HepG2 (cell line): ENCODE data around the gene MRPL30. TPM values are rescaled to one million over a fixed set of nuclear protein-coding genes. Genes with fewer than 3 reads are reported as not detected.

Experiments
- ATAC-seq: fragments of 200-7000 bp; cut with Tn5 transposase; 3 replicates; pipeline ENCODE4 v1.9.1; 2020; ENCODE audit warnings: mild to moderate bottlenecking, moderate library complexity
- BruUV-seq: library from RNA; stranded (reverse); fragments of 400-500 nt; replicated peaks from 2 replicates; lab custom pipeline; 2021; lab: Mats Ljungman, UMichigan
- CTCF ChIA-PET: fragments of 300-600 bp; formaldehyde crosslinking; extraction: SDS; loops from one replicate; lab custom pipeline; 2021; ENCODE audit warnings: low total read pairs, inconsistent platforms, low intra/inter-chr PET ratio; lab: Yijun Ruan, JAX
- POLR2A ChIA-PET: fragments of 350-600 bp; sonication (Branson Sonifier 250); formaldehyde crosslinking; loops from one replicate; lab custom pipeline; 2020; ENCODE audit warnings: antibody characterized with exemption, inconsistent platforms; lab: Yijun Ruan, JAX
- DNase-seq: peaks from one replicate; pipeline ENCODE4 v3.0.0-alpha.2; 2015; ENCODE audit warnings: low spot score
- FAIRE-seq: peaks from 3 replicates; lab custom pipeline; 2011; peaks lifted over from hg19 to GRCh38; lab: Jason Lieb, UNC
- H2AFZ ChIP-seq: one replicate; pipeline ENCODE4 v1.6.1; 2011; ENCODE audit warnings: low read length, inconsistent platforms
- H3K27ac ChIP-seq: fragments of 300-600 bp; 3 replicates; pipeline ENCODE4 v1.8.0; 2011; ENCODE audit warnings: mixed run types, mild to moderate bottlenecking, mixed read lengths, low read length, inconsistent platforms; ENCODE audit not compliant: insufficient read depth; ENCODE audit errors: extremely low read length
- H3K27me3 ChIP-seq, 2 experiments: fragments of 200-600 bp in 1 of 2; 2 replicates in 1 of 2; 3 replicates in 1 of 2; pipeline versions ENCODE4 v1.6.0 to v1.8.0; 2011; ENCODE audit warnings: low read length in 2 of 2, mild to moderate bottlenecking in 2 of 2, moderate library complexity in 2 of 2, inconsistent platforms in 1 of 2; ENCODE audit not compliant: insufficient read depth in 2 of 2, control insufficient read depth in 1 of 2
- H3K36me3 ChIP-seq, 2 experiments: fragments of 200-600 bp in 1 of 2; replicated peaks in 1 of 2; 2 replicates in 1 of 2; 3 replicates in 1 of 2; pipeline versions ENCODE4 v1.5.1 to v1.8.0; 2011; ENCODE audit warnings: low read length in 2 of 2, inconsistent platforms in 1 of 2; ENCODE audit not compliant: insufficient read depth in 2 of 2, control insufficient read depth in 1 of 2
- H3K4me1 ChIP-seq: 2 replicates; pipeline ENCODE4 v1.5.1; 2012; ENCODE audit warnings: low read length, inconsistent platforms; ENCODE audit not compliant: insufficient read depth
- H3K4me2 ChIP-seq: 2 replicates; pipeline ENCODE4 v1.6.0; 2011; ENCODE audit warnings: low read depth, low read length, inconsistent platforms
- H3K4me3 ChIP-seq, 3 experiments: fragments of 200-600 bp in 1 of 3; sonication (generic), shearing (Covaris generic) in 1 of 3; replicated peaks in 1 of 3; 2 replicates each; pipeline ENCODE4 v1.5.1; 2011 to 2016; ENCODE audit warnings: low read length in 3 of 3, inconsistent platforms in 2 of 3, low read depth in 2 of 3, mild to moderate bottlenecking in 2 of 3, control low read depth in 1 of 3, mixed read lengths in 1 of 3; ENCODE audit not compliant: insufficient read depth in 1 of 3
- H3K79me2 ChIP-seq: one replicate; pipeline ENCODE4 v1.6.1; 2011; ENCODE audit warnings: low read length, inconsistent platforms; ENCODE audit not compliant: insufficient read depth
- H3K9ac ChIP-seq: 2 replicates; pipeline ENCODE4 v1.6.0; 2011; ENCODE audit warnings: mild to moderate bottlenecking, low read depth, low read length, inconsistent platforms; ENCODE audit not compliant: insufficient read depth
- H3K9me3 ChIP-seq: 2 replicates; pipeline ENCODE4 v1.5.1; 2012; ENCODE audit warnings: mild to moderate bottlenecking, low read length
- H4K20me1 ChIP-seq: 2 replicates; pipeline ENCODE4 v1.6.0; 2011; ENCODE audit warnings: inconsistent platforms, mild to moderate bottlenecking, low read length, moderate library complexity; ENCODE audit not compliant: insufficient read depth
- BHLHE40 ChIP-seq: IDR thresholded peaks from 2 replicates; pipeline ENCODE4 v1.6.1; 2011; ENCODE audit warnings: low read length, improper control_type of control experiment
- CC2D1A ChIP-seq: sonication (generic); formaldehyde crosslinking; IDR thresholded peaks from 2 replicates; pipeline ENCODE4 v1.8.1; 2023; ENCODE audit warnings: mild to moderate bottlenecking, missing genetic modification reagents
- CTCF ChIP-seq: sonication (generic); formaldehyde crosslinking; IDR thresholded peaks from 2 replicates; pipeline ENCODE4 v1.5.0; 2020; ENCODE audit warnings: mild to moderate bottlenecking, missing genetic modification reagents, moderate library complexity
- FOXP1 ChIP-seq, 2 experiments: fragments of 450-650 bp in 1 of 2; IDR thresholded peaks; 2 replicates each; pipeline ENCODE4 v1.6.1; 2017 to 2018; ENCODE audit warnings: antibody characterized with exemption in 1 of 2
- HMG20A ChIP-seq: IDR thresholded peaks from 2 replicates; pipeline ENCODE4 v1.6.1; 2016; ENCODE audit warnings: borderline replicate concordance
- HOMEZ ChIP-seq: IDR thresholded peaks from 2 replicates; pipeline ENCODE4 v1.6.1; 2016; ENCODE audit warnings: low read depth
- JUNB ChIP-seq: sonication (generic); formaldehyde crosslinking; IDR thresholded peaks from 2 replicates; pipeline ENCODE4 v1.8.0; 2022; ENCODE audit warnings: missing genetic modification reagents, mild to moderate bottlenecking, borderline replicate concordance
- MAFF ChIP-seq: IDR thresholded peaks from 2 replicates; pipeline ENCODE4 v1.6.1; 2011; ENCODE audit warnings: low read depth, low read length, improper control_type of control experiment
- MEIS1 ChIP-seq: sonication (generic); formaldehyde crosslinking; IDR thresholded peaks from 2 replicates; pipeline ENCODE4 v1.9.0; 2021; ENCODE audit warnings: mild to moderate bottlenecking, missing genetic modification reagents, moderate library complexity, borderline replicate concordance
- MIXL1 ChIP-seq: IDR thresholded peaks from 2 replicates; pipeline ENCODE4 v1.6.1; 2016
- PCBP1 ChIP-seq: fragments of 200-400 bp; formaldehyde crosslinking; IDR thresholded peaks from 2 replicates; pipeline ENCODE4 v1.6.1; 2017; ENCODE audit warnings: mild to moderate bottlenecking, low read depth, low read length, borderline replicate concordance
- SSRP1 ChIP-seq: IDR thresholded peaks from 2 replicates; pipeline ENCODE4 v1.6.1; 2016; ENCODE audit warnings: control low read depth
- TFAP4 ChIP-seq: sonication (generic); IDR thresholded peaks from 2 replicates; pipeline ENCODE4 v1.6.1; 2016; ENCODE audit warnings: low read depth, borderline replicate concordance
- ZFX ChIP-seq: sonication (generic); formaldehyde crosslinking; IDR thresholded peaks from 2 replicates; pipeline ENCODE4 v1.4.0; 2020; ENCODE audit warnings: mild to moderate bottlenecking, low read depth, missing genetic modification reagents, moderate library complexity
- ZNF7 ChIP-seq: IDR thresholded peaks from 2 replicates; pipeline ENCODE4 v1.6.1; 2016; ENCODE audit warnings: missing biosample characterization, missing genetic modification reagents
- ZNF724P ChIP-seq: sonication (generic); formaldehyde crosslinking; IDR thresholded peaks from 2 replicates; pipeline ENCODE4 v1.8.0; 2022; ENCODE audit warnings: missing genetic modification reagents, borderline replicate concordance
- ZNF891 ChIP-seq: sonication (generic); formaldehyde crosslinking; IDR thresholded peaks from 2 replicates; pipeline ENCODE4 v1.5.0; 2020; ENCODE audit warnings: mild to moderate bottlenecking, missing genetic modification reagents
- WGBS: methylation state at CpG from one replicate; pipeline ENCODE4 v1.1.6; 2017; ENCODE audit warnings: low lambda C conversion rate; 5-methylcytosine and 5-hydroxymethylcytosine counted together
- in situ Hi-C: cut with HindIII; loops from 2 replicates; pipeline ENCODE4 v1.10.0; 2017; ENCODE audit warnings: low pct_unique_long_range_greater_than_20kb; ENCODE audit not compliant: extremely low pct_ligation_motif_present
- intact Hi-C: fragments of 100-400 bp; cut with micrococcal nuclease; formaldehyde crosslinking; loops from one replicate; pipeline ENCODE4 v1.10.0; 2022; ENCODE audit not compliant: unreplicated experiment
- polyA plus RNA-seq, 8 experiments: library from polyadenylated mRNA; depleted of rRNA in 3 of 8; stranded (reverse) in 7 of 8; unstranded in 1 of 8; fragments of >200 nt; fragmentation: Illumina TruSeq in 4 of 8; extraction: Trizol in 4 of 8; gene quantifications; 2 replicates each; pipeline versions ENCODE4 v1.2.1 to v1.2.3, GENCODE V29; 2011 to 2016; ENCODE audit warnings: low read depth in 4 of 8, missing spikeins in 1 of 8, mixed read lengths in 1 of 8; ENCODE audit not compliant: insufficient read depth in 1 of 8
- total RNA-seq, 5 experiments: library from RNA; depleted of rRNA; stranded (reverse); fragments of >200 nt; fragmentation: Illumina TruSeq; extraction: Trizol; gene quantifications; 2 replicates each; pipeline ENCODE4 v1.2.3, GENCODE V29; 2016; ENCODE audit warnings: low read depth in 1 of 5

MRPL30 gene
- total and polyA plus RNA-seq, 2 of the 13 experiments (the other 11 are each of a cell fraction or from before 2014, with no cell fraction given), result 30.2 to 75.3 TPM

- BruUV-seq, result no TSS peak
- H3K4me2 ChIP-seq, result no peak overlapping the region
- ATAC-seq (peak; percentile 68; the same call in 2 of the 3 replicates), FAIRE-seq (no peak), DNase-seq (peak; percentile 16)
- H4K20me1 ChIP-seq, result no peaks in the 10 kb centered on the region
- no peaks in the 10 kb centered on the region for H3K4me1 ChIP-seq
- 93% methylated on average over 1 of the region's 1 CpG for WGBS
- peaks cover 6 to 55% of the 10 kb centered on the region in 2 experiments for H3K36me3 ChIP-seq
- TF ChIP-seq FOXP1 (IDR thresholded peaks at IDR 0.05) (no peak), FOXP1 (CRISPR knock-in tag; IDR thresholded peaks at IDR 0.05) (no peak), HMG20A (CRISPR knock-in tag) (no peak), SSRP1 (no peak), MEIS1 (CRISPR knock-in tag) (no peak), ZNF7 (peak; percentile 69), MAFF (no peak), ZNF891 (CRISPR knock-in tag) (no peak), CC2D1A (CRISPR knock-in tag) (no peak), PCBP1 (no peak), ZNF724P (no peak), MIXL1 (no peak), ZFX (CRISPR knock-in tag) (no peak), HOMEZ (CRISPR knock-in tag) (no peak), JUNB (CRISPR knock-in tag) (no peak), TFAP4 (no peak), BHLHE40 (no peak), CTCF (CRISPR knock-in tag) (0 out of 2 replicates have a peak, but pooled peaks have one; percentile 21)
- no peak overlapping the region for H3K4me3 ChIP-seq
- intact Hi-C loops (no loop called here), in situ Hi-C loops (no loop called here)
- no peak overlapping the region for H3K27ac ChIP-seq
- no peaks in the 10 kb centered on the region for H3K27me3 ChIP-seq
- ChIA-PET CTCF (no interaction called here), POLR2A (interaction anchor here (0.6 to 1.8 kb wide), 2 partner anchors 9 to 10 kb away, joined by 3 to 7 read pairs; no protein-coding TSS in a partner anchor)
- H2AFZ ChIP-seq, result no peak overlapping the region
- no peak overlapping the region for H3K9ac ChIP-seq
- H3K79me2 ChIP-seq, result peaks cover 19% of the 10 kb centered on the region
- H3K9me3 ChIP-seq, result no peaks in the 10 kb centered on the region
Observed at GRCh38 chr2:99190548-99190947, 9.6 kb downstream of the MRPL30 start.
